ENCODE results near the gene HOXA5. TPM values are rescaled to one million over a fixed set of nuclear protein-coding genes. Genes with fewer than 3 reads are reported as not detected.

Gene HOXA5
- total RNA-seq, 1 donor from 2014 or later = not detected

DNA sequence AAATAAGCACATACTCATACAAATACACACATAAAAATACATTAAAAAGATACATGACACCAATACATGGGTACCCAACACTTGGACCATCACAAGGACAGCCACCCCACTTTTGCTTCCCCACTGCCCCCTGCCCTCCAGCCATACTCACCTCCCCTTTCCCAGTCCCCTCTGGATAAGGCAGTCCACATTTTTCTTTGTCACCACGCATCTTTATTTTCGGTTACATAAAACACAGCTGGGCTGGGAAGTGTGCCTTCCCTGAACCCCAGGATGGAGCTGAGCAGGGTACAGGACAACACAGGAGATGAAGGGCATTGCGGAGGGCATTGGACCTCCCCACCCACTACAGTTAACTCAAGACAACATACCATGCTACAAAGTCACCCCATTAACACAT is 10.0 kb upstream of the HOXA5 start:
- FAIRE-seq (no peak), DNase-seq (ENCODE audit: low read depth) (no peak)
- TF ChIP-seq, protein P1, sequence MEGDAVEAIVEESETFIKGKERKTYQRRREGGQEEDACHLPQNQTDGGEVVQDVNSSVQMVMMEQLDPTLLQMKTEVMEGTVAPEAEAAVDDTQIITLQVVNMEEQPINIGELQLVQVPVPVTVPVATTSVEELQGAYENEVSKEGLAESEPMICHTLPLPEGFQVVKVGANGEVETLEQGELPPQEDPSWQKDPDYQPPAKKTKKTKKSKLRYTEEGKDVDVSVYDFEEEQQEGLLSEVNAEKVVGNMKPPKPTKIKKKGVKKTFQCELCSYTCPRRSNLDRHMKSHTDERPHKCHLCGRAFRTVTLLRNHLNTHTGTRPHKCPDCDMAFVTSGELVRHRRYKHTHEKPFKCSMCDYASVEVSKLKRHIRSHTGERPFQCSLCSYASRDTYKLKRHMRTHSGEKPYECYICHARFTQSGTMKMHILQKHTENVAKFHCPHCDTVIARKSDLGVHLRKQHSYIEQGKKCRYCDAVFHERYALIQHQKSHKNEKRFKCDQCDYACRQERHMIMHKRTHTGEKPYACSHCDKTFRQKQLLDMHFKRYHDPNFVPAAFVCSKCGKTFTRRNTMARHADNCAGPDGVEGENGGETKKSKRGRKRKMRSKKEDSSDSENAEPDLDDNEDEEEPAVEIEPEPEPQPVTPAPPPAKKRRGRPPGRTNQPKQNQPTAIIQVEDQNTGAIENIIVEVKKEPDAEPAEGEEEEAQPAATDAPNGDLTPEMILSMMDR (IDR thresholded peaks at IDR 0.05; ENCODE audit: insufficient read depth, low read length, severe bottlenecking) = no peak
- Histone ChIP-seq H3K27me3 (ENCODE audit: control insufficient read depth, insufficient read depth, low read length) (peaks cover 89% of the 10 kb centered on the region), H3K36me3 (ENCODE audit: control insufficient read depth, insufficient read depth, low read length) (no peaks in the 10 kb centered on the region), H3K4me3 (ENCODE audit: low read depth, low read length) (no peak overlapping the region)

DNA sequence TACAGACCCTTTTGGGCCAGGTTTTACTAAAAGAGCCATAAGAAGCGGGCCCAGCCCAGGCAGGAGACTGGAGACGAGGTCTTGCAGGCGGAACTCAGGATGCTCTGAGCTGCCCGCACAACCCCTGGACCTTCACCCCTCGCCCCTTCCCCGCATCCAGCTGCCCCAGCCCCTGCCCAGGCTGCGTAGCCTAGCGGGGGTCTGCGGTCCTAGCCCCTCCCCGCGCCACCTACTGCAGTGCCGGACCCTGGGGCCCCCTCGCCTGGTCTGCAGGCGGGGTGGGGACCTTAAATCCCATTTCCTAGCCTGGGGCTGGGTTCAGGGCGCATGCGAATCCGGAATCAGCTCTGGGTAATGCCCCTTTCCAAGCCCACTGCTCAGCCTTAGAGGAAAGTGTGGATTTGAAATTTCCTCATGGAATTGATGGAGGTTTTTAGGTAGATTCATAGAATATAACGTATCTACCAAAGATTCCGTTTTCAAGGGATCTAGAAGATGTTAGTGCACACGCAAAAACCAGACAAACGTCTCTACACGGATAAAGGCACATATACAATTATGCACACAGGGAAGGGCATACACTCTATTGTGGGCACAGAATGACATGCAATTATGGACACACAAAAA is 9.4 kb upstream of the HOXA5 start:
- TF ChIP-seq, protein P1 (IDR thresholded peaks at IDR 0.05; ENCODE audit: insufficient read depth, low read length, severe bottlenecking) = no peak
- FAIRE-seq (no peak), DNase-seq (ENCODE audit: low read depth) (no peak)

DNA sequence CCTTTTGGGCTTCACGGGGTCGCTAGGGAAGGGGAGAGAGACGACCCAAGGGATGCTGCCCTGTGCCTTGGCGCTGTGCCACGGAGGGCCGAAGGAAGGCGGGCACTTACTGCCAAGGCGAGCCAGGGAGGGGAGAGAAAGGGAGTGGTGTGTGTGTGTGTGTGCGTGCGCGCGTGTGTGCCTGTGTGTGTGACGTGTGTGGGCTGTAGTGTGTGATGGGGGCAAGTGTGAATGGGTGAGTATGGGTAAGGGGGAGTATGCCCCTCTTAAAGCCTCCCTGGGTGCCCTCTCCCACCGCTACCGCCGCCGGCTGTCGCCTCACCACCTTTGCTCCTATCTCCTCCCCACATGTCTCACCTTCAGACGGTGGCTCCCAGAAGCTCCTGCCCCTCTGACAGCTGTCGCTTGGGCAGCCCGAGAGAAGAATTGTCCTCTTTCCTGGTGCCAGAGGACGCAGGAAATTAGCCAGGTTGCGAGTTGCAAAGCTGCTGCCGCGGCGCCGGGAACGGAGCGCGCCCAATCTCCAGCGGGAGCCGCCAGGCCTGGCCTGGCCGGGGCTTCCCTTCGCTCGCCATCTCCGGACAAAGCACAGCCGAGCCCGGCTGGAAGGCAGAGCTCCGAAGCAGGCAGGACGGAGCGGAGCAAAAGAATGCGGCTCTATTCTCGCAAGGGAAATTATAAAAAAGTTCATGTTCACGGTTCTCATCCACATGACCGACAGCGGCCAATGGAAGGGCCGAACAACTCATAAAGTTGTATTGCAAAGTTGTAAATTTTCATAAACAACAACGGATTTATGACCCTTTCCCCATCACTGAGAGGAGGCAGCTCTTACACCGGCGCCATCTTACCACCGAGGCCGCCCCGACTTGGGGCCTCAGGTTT is 8.7 kb upstream of the HOXA5 start, which contains the start of gene HOXA3:
Gene HOXA3 (minus strand): TSS at position 653 of the 885 bp plus-strand sequence. CDS start 41,943 bp downstream, outside the sequence.
- peaks cover 86% of the 10 kb centered on the region for H3K27me3 ChIP-seq (ENCODE audit: control insufficient read depth, insufficient read depth, low read length)
- H3K36me3 ChIP-seq (ENCODE audit: control insufficient read depth, insufficient read depth, low read length) = no peaks in the 10 kb centered on the region
- TF ChIP-seq, protein P1 (IDR thresholded peaks at IDR 0.05; ENCODE audit: insufficient read depth, low read length, severe bottlenecking) = no peak
- no peak for DNase-seq (ENCODE audit: low read depth)
- peak; percentile 23 for FAIRE-seq
- no peak within 1 kb of the TSS for H3K4me3 ChIP-seq (ENCODE audit: low read depth, low read length)

More for the DNA sequence above, 9.4 kb upstream of the HOXA5 start:
- no peaks in the 10 kb centered on the region for H3K36me3 ChIP-seq (ENCODE audit: control insufficient read depth, insufficient read depth, low read length)
- no peak overlapping the region for H3K4me3 ChIP-seq (ENCODE audit: low read depth, low read length)
- peaks cover 89% of the 10 kb centered on the region for H3K27me3 ChIP-seq (ENCODE audit: control insufficient read depth, insufficient read depth, low read length)

DNA sequence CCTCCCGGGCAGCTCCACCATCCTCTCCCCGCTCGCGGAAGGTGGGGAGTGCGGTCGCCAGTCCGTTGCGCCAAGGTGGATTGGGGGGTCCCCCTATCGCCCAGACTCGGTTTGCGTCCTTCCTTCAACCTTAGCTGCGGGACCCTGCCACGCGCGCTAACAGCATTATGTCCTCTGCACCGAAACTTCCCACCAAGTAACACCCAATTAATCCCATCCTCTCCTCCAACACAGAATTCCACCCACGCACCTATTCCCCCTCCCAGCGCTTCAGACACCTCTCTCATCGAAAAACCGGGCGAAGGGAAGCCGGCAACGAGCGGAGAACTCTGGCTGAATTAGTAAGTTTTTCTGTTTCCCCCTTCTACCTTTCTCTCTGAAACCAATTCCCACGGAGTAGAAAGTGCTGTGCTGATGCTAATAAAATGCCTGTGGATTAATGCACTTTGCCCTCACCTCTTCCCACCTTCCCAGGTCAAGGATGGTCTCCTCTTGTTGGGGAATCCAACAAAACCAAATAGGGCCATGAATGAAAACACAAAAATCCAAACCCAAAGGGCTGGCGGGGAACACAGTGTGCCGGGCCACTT is 8.0 kb upstream of the HOXA5 start:
- TF ChIP-seq, protein P1 (IDR thresholded peaks at IDR 0.05; ENCODE audit: insufficient read depth, low read length, severe bottlenecking) = no peak
- DNase-seq (ENCODE audit: low read depth) = no peak
- Histone ChIP-seq H3K27me3 (ENCODE audit: control insufficient read depth, insufficient read depth, low read length) (peaks cover 89% of the 10 kb centered on the region), H3K4me3 (ENCODE audit: low read depth, low read length) (no peak overlapping the region), H3K36me3 (ENCODE audit: control insufficient read depth, insufficient read depth, low read length) (no peaks in the 10 kb centered on the region)
- no peak for FAIRE-seq

DNA sequence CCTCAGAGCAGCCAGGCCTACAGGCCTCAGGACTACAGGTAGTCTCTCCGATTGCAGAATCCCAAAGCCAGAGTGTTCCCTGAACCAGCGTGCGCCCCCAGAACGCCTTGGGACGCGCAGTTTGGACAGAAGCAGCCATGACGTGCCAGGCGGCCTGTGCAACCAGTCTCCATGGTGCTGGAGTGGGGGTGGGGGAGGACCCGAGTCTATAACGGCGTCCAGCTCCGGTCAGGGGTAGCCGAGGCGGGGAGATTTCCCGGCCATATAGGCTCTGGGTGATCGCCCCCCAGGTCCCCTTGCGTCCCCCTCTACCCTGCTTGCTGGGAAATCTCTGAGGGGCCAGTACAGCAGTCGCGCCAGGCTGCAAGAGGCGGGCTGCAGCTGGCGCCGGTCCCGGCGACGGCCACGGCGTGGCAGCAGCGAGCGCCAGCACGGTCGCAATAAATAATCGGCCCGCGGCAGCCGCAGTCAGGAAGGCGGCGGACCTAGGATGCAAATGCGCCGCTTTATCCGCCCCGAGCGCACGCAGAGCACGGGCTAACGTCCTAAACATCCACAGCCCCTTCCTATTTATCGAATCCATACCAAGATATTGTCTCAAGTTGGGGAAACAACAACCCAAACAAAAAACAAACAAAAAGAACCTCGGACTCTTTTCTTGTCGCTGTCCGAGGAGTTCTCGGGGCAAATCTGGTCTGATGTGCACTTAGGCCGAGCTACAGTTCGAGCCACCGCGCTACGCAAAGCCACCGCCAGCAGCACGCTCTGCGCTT is 7.3 kb upstream of the HOXA5 start:
- H3K36me3 ChIP-seq (ENCODE audit: control insufficient read depth, insufficient read depth, low read length) = no peaks in the 10 kb centered on the region
- H3K4me3 ChIP-seq (ENCODE audit: low read depth, low read length) = no peak overlapping the region
- TF ChIP-seq, protein P1 (IDR thresholded peaks at IDR 0.05; ENCODE audit: insufficient read depth, low read length, severe bottlenecking) = peak; percentile 85
- DNase-seq (ENCODE audit: low read depth) (peak; percentile 20), FAIRE-seq (no peak)
- peaks cover 89% of the 10 kb centered on the region for H3K27me3 ChIP-seq (ENCODE audit: control insufficient read depth, insufficient read depth, low read length)
